HTR-8/SVneo (cell line): ENCODE results near the gene MCOLN2.
"Not testable (repeated sequence)": the region's sequence is repeated elsewhere in the genome, so short reads cannot be mapped to it uniquely, and the experiment has no call there.

Source experiments
- DNase-seq: peaks from one replicate; pipeline ENCODE4 v3.0.0; 2011; ENCODE audit warnings: low spot score, mixed read lengths; ENCODE audit not compliant: insufficient read length
- FAIRE-seq: peaks from 2 replicates; lab custom pipeline; 2011; peaks lifted over from hg19 to GRCh38; lab: Jason Lieb, UNC

The MCOLN2 gene

GRCh38 chr1:84988588-84988987, 8.3 kb downstream of the MCOLN2 start:
- FAIRE-seq (no peak), DNase-seq (no peak)

GRCh38 chr1:84986561-84986960, 10.4 kb downstream of the MCOLN2 start:
- FAIRE-seq, DNase-seq: not testable (repeated sequence)

DNA sequence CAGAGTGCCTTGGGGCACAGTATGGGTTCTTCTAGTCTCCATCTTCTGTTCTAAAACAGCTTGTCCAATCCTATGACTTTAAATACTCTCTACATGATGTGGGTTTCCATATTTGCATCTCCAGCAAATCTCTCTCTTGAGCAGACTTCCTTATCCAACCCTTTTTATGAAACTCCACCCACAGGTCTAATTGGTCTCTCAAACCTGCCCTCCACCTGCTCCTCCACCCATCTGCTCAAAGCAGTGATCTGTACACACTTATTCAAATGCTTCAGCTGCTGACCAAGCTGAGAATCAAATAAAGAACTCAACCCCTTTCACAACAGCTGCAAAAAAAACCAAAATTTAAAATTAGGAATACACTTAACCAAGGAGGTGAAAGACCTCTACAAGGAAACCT, 11.5 kb downstream of the MCOLN2 start:
- no peak for FAIRE-seq
- no peak for DNase-seq

- FAIRE-seq (no peak), DNase-seq (no peak)
Observed at GRCh38 chr1:84982395-84982794, 14.5 kb downstream of the MCOLN2 start.

GRCh38 chr1:84975035-84975434, 21.9 kb downstream of the MCOLN2 start:
- DNase-seq (no peak), FAIRE-seq (no peak)

DNA sequence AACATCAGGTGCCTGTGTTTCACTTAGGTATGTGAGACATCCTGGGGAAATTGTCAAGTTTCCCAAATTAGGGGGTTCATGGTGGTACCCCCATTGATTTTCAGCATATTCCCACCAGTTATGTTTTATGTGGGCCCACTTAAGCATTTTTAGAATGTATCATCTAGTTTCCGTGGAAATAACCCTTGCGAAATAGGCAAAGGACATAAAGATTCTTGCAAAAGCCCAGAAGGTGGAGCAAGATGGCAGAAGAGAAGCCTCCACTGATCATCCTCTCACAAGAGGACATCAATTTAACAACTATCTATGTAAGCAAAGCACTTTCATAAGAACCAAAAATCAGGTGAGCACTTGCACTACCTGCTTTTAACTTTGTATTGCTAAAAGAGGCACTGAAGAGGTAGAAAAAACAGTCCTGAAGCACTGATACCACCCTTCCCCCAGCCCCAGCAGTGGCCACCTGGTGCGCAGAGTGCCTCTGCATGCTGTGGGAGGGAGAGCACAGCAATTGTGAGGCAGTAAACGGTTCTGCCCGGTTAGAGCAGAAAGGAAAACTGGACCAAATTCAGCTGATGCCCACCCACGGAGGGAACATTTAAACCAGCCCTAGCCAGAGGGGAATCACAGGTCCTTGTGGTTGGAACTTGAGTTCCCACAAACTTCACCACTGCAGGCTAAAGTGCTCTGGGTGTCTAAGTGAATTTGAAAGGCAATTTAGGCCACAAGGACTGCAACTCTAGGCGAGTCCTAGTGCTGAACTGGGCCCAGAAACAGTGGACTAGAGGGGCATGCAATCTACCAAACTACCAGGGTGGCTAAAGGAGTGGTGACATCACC, 23.2 kb downstream of the MCOLN2 start:
- FAIRE-seq (no peak), DNase-seq (no peak)

- DNase-seq, result no peak
- FAIRE-seq, result no peak
Observed at GRCh38 chr1:84972377-84972987, 24.4 kb downstream of the MCOLN2 start.

- no peak for FAIRE-seq
- DNase-seq, result no peak
Observed at GRCh38 chr1:84971957-84972356, 25.0 kb downstream of the MCOLN2 start.

DNA sequence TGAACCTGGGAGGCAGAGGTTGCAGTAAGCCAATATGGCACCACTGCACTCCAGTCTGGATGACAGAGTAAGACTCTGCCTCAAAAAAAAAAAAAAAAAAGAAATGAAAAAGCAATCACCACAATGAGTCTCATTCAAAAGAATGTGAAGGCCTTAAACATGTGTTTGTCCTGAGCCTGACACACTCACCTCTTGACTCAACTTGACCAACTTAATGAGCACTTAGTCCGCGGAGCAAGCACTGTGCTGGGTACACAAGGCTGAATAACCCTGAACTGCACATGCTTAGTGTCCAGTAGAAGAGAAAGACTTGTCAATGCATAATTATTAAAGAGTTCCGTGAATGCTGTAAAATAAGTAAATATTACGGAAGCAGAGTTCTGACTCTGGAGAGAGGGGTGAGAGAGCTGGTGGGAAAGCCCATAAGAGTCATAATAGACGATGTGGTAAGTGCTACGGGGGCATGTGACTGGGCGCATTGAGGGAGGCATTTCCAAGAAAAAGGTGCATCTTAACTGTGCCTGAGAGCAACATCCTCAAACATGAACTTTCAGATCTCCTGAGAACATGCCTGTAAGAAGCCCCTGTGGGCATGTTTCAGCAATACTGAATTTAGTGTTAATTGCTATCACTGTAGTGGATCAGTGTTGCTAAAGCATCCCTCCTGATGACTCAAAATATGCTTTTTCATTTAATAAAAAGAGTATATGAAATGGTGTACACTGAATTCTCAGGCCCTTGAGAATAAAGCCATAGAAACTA, 27.2 kb downstream of the MCOLN2 start:
- FAIRE-seq, result no peak
- no peak for DNase-seq

- FAIRE-seq, result no peak
Observed at GRCh38 chr1:84968865-84969264, 28.0 kb downstream of the MCOLN2 start.

GRCh38 chr1:84968101-84968500, 28.8 kb downstream of the MCOLN2 start:
- DNase-seq (no peak), FAIRE-seq (no peak)

More at GRCh38 chr1:84968865-84969264, 28.0 kb downstream of the MCOLN2 start:
- no peak for DNase-seq

DNA sequence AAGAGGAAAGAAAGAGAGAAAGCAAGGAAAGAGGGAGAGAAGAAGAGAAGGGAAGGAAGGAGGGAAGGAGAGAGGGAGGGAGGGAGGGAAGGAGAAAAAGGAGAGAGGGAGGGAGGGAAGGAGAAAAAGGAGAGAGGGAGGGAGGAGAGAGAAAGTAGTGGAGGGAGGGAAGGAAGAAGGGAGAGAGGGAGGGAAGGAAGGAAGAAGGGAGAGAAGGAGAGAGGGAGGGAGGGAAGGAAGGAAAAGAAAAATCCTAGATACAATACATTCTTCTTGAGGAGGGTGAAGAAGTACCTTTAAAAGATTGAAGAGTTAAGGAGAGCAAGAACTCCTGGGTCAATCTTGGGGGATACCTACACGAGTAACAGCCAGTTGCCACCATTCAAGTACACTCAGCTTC, 29.2 kb downstream of the MCOLN2 start:
- no peak for DNase-seq

DNA sequence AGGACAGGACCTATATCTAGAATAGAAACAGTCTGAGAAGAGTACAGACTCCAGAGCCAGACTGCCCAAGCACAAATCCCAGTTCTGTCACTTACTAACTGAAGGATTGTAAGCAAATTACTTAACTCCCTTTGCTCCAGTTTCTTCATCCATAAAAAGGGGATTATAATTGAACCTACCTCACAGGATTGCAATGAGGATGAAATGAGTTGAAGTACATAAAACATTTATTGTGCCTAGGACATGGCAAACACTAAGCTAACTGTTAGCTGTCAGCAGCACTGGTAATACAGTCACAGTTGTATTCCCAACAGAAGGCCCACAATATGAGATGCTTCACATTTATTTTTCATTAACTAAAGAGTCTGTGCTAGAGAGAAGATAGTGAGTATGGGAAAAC, 33.9 kb downstream of the MCOLN2 start:
- FAIRE-seq, result no peak

More for the DNA sequence above, 29.2 kb downstream of the MCOLN2 start:
- FAIRE-seq, result no peak

GRCh38 chr1:84961316-84961715, 35.6 kb downstream of the MCOLN2 start:
- DNase-seq (no peak), FAIRE-seq (no peak)

More for the DNA sequence above, 33.9 kb downstream of the MCOLN2 start:
- no peak for DNase-seq

DNA sequence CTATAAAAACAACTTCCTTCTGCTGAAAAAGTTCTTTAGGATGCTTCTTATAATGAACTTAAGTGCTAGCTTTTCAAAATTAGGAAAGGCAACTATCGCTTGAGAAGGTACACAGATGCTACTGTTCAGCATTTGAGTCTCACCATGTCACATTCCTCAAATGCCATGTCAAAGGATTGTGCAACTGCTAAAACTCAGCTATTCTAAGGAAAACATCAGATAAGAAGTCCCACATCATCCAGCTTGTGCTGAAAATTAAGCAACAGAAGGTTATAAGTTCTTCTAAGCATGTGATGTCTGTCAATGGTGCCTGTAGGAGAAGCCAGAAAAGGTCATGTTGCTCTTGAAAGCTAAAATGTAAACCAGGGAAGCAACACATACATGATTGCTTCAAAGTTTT, 36.5 kb downstream of the MCOLN2 start:
- peak; percentile 80 for FAIRE-seq

GRCh38 chr1:84959294-84959693, 37.6 kb downstream of the MCOLN2 start:
- DNase-seq, result no peak
- FAIRE-seq, result no peak

More for the DNA sequence above, 36.5 kb downstream of the MCOLN2 start:
- DNase-seq, result peak; percentile 48

GRCh38 chr1:84957966-84958365, 38.9 kb downstream of the MCOLN2 start:
- FAIRE-seq, result no peak

DNA sequence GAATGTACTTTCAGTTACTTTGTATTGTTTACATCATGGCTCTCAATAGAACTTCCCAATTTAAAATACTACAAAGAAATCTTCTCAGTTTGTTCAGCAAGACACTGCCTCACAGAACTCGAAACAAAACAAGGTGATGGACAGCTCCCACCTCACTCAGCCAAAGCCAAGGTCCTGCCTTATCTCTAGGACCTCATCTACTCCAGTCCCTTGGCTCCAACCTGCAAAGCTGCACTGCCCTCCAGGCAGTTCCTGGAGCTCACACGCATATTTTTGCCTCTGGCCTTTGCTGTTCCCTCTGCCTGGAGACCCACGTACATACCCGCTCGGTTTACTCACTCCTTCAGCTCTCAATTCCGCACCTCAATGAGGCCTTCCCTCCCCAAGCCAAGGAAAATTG, 40.3 kb downstream of the MCOLN2 start:
- FAIRE-seq, result no peak

More at GRCh38 chr1:84957966-84958365, 38.9 kb downstream of the MCOLN2 start:
- DNase-seq, result no peak

DNA sequence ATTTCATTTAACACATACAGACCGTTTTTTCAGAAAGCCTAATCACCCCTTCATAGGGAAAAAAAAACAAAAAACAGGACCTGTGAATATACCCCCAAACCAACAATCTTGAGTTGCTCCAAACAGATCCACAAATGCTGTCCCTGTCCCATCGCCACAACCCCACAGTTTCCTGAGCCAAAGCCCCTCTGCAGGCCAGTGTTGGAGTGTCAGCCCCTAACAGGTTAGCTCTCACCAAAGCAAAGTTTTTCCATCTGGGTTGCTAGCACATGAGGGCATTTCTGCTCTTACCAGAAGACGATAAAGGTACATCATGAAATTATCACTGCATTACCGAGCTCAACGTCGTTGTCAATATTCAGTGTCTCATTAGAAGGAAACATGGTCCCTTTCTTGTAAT, 40.8 kb downstream of the MCOLN2 start:
- no peak for FAIRE-seq
- no peak for DNase-seq

More for the DNA sequence above, 40.3 kb downstream of the MCOLN2 start:
- DNase-seq, result no peak

GRCh38 chr1:84949664-84950063, 47.2 kb downstream of the MCOLN2 start:
- DNase-seq (no peak), FAIRE-seq (no peak)
